VCaP (cell line): Measurements from ENCODE around the gene TRIM61.
"Not testable (repeated sequence)": the region's sequence is repeated elsewhere in the genome, so short reads cannot be mapped to it uniquely, and the experiment has no call there.

Experiments used
- H3K27ac ChIP-seq: fragments of 450-650 bp; 2 replicates; pipeline ENCODE4 v1.5.1; 2017
- CTCF ChIP-seq: fragments of 450-650 bp; conservative IDR thresholded peaks from 2 replicates; pipeline ENCODE4 v1.5.1; 2017; ENCODE audit warnings: mild to moderate bottlenecking, moderate library complexity

TRIM61 gene

DNA sequence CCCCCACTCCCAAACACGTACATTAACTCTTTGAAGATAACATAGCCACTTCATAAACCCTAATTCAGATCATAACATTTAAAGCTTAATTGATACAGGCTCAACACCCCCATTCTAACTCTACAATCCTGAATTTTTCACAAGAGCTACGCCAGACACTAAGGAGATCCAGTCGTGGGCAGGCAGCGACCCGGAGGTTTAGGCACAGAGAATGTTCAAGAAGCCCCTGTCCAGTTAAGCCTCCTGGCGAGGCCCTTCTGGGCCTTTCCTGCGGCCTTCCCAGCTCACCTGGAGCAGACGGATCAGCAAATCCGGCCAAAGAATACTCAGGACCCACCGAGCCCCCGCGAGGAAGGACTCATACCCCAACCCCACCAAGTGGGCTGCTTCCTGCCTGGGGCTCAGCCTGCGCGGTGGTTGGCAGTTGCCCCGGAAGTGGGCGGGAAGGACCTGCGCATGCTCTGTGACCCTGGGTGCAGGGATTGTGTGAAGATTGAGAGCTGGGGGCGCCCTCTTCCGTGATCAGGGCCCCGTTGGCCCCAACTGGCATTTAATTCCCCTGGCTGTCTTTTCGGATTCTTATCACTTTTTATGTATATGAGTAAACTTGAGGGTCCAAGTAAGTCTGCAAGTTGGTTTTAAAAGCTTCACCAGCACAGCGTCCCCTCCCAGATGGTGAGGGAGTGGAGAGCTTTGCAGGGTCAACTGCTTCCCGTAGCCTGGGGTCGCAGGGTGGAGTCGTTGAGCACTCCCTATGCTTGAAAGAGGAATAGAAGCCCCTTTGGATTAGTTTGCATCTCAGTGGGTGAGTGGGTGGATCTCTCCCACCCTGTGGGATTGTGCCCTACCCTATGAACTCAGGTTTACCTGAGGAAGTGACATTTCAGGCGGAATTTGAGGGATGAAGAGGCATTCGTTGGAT is at the start of gene TRIM61:
TSS of gene TRIM61 (minus strand) at position 415 of the 922 bp plus-strand sequence. CDS start 7,655 bp downstream, outside the sequence.
- H3K27ac ChIP-seq, result no peak within 1 kb of the TSS

DNA sequence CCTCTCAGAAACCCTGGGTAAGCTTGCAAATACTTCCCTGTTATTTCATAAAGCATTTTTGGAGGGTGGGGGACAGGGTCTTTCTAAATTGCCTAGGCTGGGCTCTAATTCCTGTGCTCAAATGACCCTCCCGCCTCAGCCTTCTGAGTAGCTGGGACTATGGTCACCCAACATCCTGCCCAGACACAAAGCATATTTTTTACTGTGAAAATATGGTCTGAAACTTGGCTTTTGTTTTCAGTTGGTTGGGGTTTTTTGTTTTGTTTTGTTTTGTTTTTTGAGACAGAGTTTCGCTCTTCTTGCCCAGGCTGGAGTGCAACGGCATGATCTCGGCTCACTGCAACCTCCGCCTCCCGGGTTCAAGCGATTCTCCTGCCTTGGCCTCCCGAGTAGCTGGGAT is 48.3 kb upstream of the TRIM61 start:
- not testable (repeated sequence) for H3K27ac ChIP-seq

More for the DNA sequence above, at the start of gene TRIM61:
- TF ChIP-seq CTCF, result no peak

GRCh38 chr4:165019995-165020394 is 42.5 kb upstream of the TRIM61 start:
- H3K27ac ChIP-seq, result not testable (repeated sequence)

DNA sequence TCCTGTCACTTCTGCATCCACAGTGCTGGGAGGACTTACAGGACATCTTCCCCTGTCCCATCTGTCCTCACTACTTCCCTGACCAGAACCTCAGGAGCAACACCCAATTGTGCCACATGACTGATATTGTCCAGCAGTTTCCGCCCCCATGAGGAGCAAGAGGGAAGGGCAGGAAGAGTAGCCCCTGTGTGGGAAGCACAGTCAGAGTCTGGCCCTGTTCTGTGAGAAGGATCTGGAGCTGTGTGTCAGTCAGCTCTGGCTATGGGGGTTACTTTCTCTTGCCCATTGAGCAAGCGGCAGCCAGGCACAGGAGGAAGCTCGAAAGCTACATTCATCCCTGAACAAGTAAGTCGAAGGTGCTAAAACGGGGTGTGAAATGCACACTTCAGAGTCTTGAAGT is 39.5 kb upstream of the TRIM61 start:
- H3K27ac ChIP-seq, result no peak overlapping the region
- TF ChIP-seq CTCF, result no peak

- H3K27ac ChIP-seq, result no peak overlapping the region
- TF ChIP-seq CTCF, result no peak
These were observed 36.2 kb upstream of the TRIM61 start for GRCh38 chr4:165013691-165014090.

- H3K27ac ChIP-seq, result no peak overlapping the region
- TF ChIP-seq CTCF, result no peak
These were observed 33.9 kb upstream of the TRIM61 start for GRCh38 chr4:165011403-165011802.

GRCh38 chr4:165010991-165011390 is 33.5 kb upstream of the TRIM61 start:
- no peak overlapping the region for H3K27ac ChIP-seq
- no peak for TF ChIP-seq CTCF

DNA sequence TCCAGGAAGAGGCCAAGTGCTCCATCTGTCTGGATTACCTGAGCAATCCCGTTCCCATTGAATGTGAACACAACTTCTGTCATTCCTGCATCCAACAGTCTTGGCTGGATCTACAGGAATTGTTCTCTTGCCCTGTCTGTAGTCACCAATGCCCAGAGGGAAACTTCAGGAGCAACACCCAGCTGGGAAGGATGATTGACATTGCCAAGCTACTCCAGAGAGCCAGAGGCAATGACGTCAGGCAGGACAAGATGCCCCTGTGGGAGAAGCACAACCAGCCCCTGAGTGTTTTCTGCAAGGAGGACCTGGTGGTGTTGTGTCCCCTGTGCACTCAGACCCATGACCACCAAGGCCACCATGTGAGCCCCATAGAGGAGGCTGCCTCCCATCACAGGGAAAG is 33.0 kb upstream of the TRIM61 start:
- TF ChIP-seq CTCF, result no peak
- H3K27ac ChIP-seq, result no peak overlapping the region
